Activated CD4-positive, alpha-beta memory T cell treated with anti-CD3 and anti-CD28 coated beads for 36 hours (primary cell): Measurements from ENCODE around the gene TAF3. TPM values are rescaled to one million over a fixed set of nuclear protein-coding genes. Genes with fewer than 3 reads are reported as not detected.
"Not testable (repeated sequence)": the region's sequence is repeated elsewhere in the genome, so short reads cannot be mapped to it uniquely, and the experiment has no call there.

Experiments used
- CTCF ChIA-PET: fragments of 350-600 bp; sonication (Branson Sonifier 250); formaldehyde crosslinking; loops from one replicate; lab custom pipeline; 2021; ENCODE audit warnings: antibody characterized with exemption, inconsistent platforms; lab: Charles Lee
- POLR2A ChIA-PET: fragments of 350-600 bp; sonication (Branson Sonifier 250); formaldehyde crosslinking; loops from one replicate; lab custom pipeline; 2021; ENCODE audit warnings: antibody characterized with exemption; lab: Charles Lee
- DNase-seq: peaks from one replicate; pipeline ENCODE4 v3.0.0-alpha.2; 2020
- H3K27ac Mint-ChIP-seq: one replicate; pipeline ENCODE4 v1.8.0; 2021; ENCODE audit warnings: mixed read lengths
- H3K27me3 Mint-ChIP-seq: one replicate; pipeline ENCODE4 v1.8.0; 2021; ENCODE audit warnings: mixed read lengths
- H3K36me3 Mint-ChIP-seq: one replicate; pipeline ENCODE4 v1.8.0; 2021; ENCODE audit warnings: mixed read lengths
- H3K4me1 Mint-ChIP-seq: one replicate; pipeline ENCODE4 v1.8.0; 2021; ENCODE audit warnings: low read depth, mixed read lengths
- H3K4me3 Mint-ChIP-seq: one replicate; pipeline ENCODE4 v1.8.0; 2021; ENCODE audit warnings: mild to moderate bottlenecking, mixed read lengths
- H3K9me3 Mint-ChIP-seq: one replicate; pipeline ENCODE4 v1.8.0; 2021; ENCODE audit warnings: mixed read lengths
- intact Hi-C: fragments of 100-400 bp; cut with micrococcal nuclease; formaldehyde crosslinking; loops from one replicate; pipeline ENCODE4 v1.15.1; 2023
- total RNA-seq, 2 experiments: library from RNA; stranded (reverse); gene quantifications; one replicate each; pipeline ENCODE4 v1.2.3, GENCODE V29; 2021

Gene TAF3
- total RNA-seq, 2 experiments from 2014 or later: 12.2 to 12.3 TPM

- peaks cover 38% of the 10 kb centered on the region for H3K27me3 Mint-ChIP-seq
- H3K27ac Mint-ChIP-seq, POLR2A ChIA-PET, DNase-seq, intact Hi-C loops, H3K4me3 Mint-ChIP-seq, H3K9me3 Mint-ChIP-seq, H3K36me3 Mint-ChIP-seq, CTCF ChIA-PET: not testable (repeated sequence)
- peaks cover 15% of the 10 kb centered on the region for H3K4me1 Mint-ChIP-seq
Measured at GRCh38 chr10:8031211-8031610, 212.9 kb downstream of the TAF3 start.

GRCh38 chr10:8032558-8032957 lies 214.3 kb downstream of the TAF3 start:
- H3K27me3 Mint-ChIP-seq: peaks cover 39% of the 10 kb centered on the region
- no peak for DNase-seq
- peaks cover 16% of the 10 kb centered on the region for H3K4me1 Mint-ChIP-seq
- ChIA-PET CTCF (no interaction called here), POLR2A (no interaction called here)
- no peaks in the 10 kb centered on the region for H3K9me3 Mint-ChIP-seq
- peaks cover 3% of the 10 kb centered on the region for H3K36me3 Mint-ChIP-seq
- H3K27ac Mint-ChIP-seq: no peak overlapping the region
- intact Hi-C loops: no loop called here
- no peak overlapping the region for H3K4me3 Mint-ChIP-seq

GRCh38 chr10:8033812-8034465 lies 215.6 kb downstream of the TAF3 start:
- H3K36me3 Mint-ChIP-seq: peaks cover 3% of the 10 kb centered on the region
- ChIA-PET CTCF (interaction anchor here (1.2 kb wide), 1 partner anchor 19 kb away, joined by 3 read pairs; no protein-coding TSS in a partner anchor), POLR2A (interaction anchor here (1.1 kb wide), 1 partner anchor 12 kb away, joined by 4 read pairs; no protein-coding TSS in a partner anchor)
- peaks cover 50% of the 10 kb centered on the region for H3K27me3 Mint-ChIP-seq
- intact Hi-C loops: no loop called here
- peak overlapping the region; percentile 52 for H3K4me3 Mint-ChIP-seq
- H3K4me1 Mint-ChIP-seq: peaks cover 24% of the 10 kb centered on the region
- peak; percentile 12 for DNase-seq
- no peak overlapping the region for H3K27ac Mint-ChIP-seq
- no peaks in the 10 kb centered on the region for H3K9me3 Mint-ChIP-seq

- intact Hi-C loops: no loop called here
- peak; percentile 31 for DNase-seq
- Mint-ChIP-seq H3K4me1 (peaks cover 27% of the 10 kb centered on the region), H3K27me3 (peaks cover 56% of the 10 kb centered on the region), H3K9me3 (no peaks in the 10 kb centered on the region), H3K4me3 (peak overlapping the region; percentile 56), H3K36me3 (peaks cover 3% of the 10 kb centered on the region), H3K27ac (no peak overlapping the region)
- ChIA-PET POLR2A (interaction anchor here (1.1 kb wide), 1 partner anchor 11 kb away, joined by 4 read pairs; no protein-coding TSS in a partner anchor), CTCF (interaction anchor here (1.2 kb wide), 1 partner anchor 18 kb away, joined by 3 read pairs; no protein-coding TSS in a partner anchor)
Measured at GRCh38 chr10:8034466-8035005, 216.2 kb downstream of the TAF3 start.

GRCh38 chr10:8035006-8035640 lies 216.8 kb downstream of the TAF3 start:
- H3K27me3 Mint-ChIP-seq: peaks cover 61% of the 10 kb centered on the region
- H3K9me3 Mint-ChIP-seq: no peaks in the 10 kb centered on the region
- DNase-seq: no peak
- H3K4me1 Mint-ChIP-seq: peaks cover 29% of the 10 kb centered on the region
- H3K27ac Mint-ChIP-seq: peak overlapping the region; percentile 44
- ChIA-PET CTCF (no interaction called here), POLR2A (no interaction called here)
- intact Hi-C loops: no loop called here
- H3K36me3 Mint-ChIP-seq: peaks cover 3% of the 10 kb centered on the region
- H3K4me3 Mint-ChIP-seq: peak overlapping the region; percentile 56

- POLR2A ChIA-PET: no interaction called here
- no peak for DNase-seq
- Mint-ChIP-seq H3K27me3 (peaks cover 67% of the 10 kb centered on the region), H3K9me3 (no peaks in the 10 kb centered on the region), H3K4me1 (peaks cover 29% of the 10 kb centered on the region), H3K4me3 (peak overlapping the region; percentile 56), H3K27ac (peak overlapping the region; percentile 44), H3K36me3 (peaks cover 3% of the 10 kb centered on the region)
- CTCF ChIA-PET: no interaction called here
- intact Hi-C loops: loop anchor here (2.0 kb wide), 1 partner anchor 15 kb away; no protein-coding TSS in a partner anchor
Measured at GRCh38 chr10:8035641-8036470, 217.6 kb downstream of the TAF3 start.

GRCh38 chr10:8036506-8037198 lies 218.3 kb downstream of the TAF3 start:
- H3K4me1 Mint-ChIP-seq: peaks cover 33% of the 10 kb centered on the region
- intact Hi-C loops: loop anchor here (2.0 kb wide), 1 partner anchor 14 kb away; no protein-coding TSS in a partner anchor
- POLR2A ChIA-PET: no interaction called here
- no peak overlapping the region for H3K27ac Mint-ChIP-seq
- CTCF ChIA-PET: no interaction called here
- no peak overlapping the region for H3K4me3 Mint-ChIP-seq
- peaks cover 3% of the 10 kb centered on the region for H3K36me3 Mint-ChIP-seq
- H3K27me3 Mint-ChIP-seq: peaks cover 71% of the 10 kb centered on the region
- DNase-seq: no peak
- H3K9me3 Mint-ChIP-seq: no peaks in the 10 kb centered on the region

- ChIA-PET POLR2A (no interaction called here), CTCF (no interaction called here)
- Mint-ChIP-seq H3K4me1 (peaks cover 40% of the 10 kb centered on the region), H3K9me3 (no peaks in the 10 kb centered on the region), H3K36me3 (peaks cover 3% of the 10 kb centered on the region), H3K27me3 (peaks cover 73% of the 10 kb centered on the region), H3K4me3 (no peak overlapping the region), H3K27ac (no peak overlapping the region)
- DNase-seq: peak; percentile 10
- intact Hi-C loops: loop anchor here (2.0 kb wide), 1 partner anchor 14 kb away; no protein-coding TSS in a partner anchor
Measured at GRCh38 chr10:8037199-8037801, 219.0 kb downstream of the TAF3 start.

- Mint-ChIP-seq H3K27me3 (peaks cover 75% of the 10 kb centered on the region), H3K36me3 (peaks cover 3% of the 10 kb centered on the region), H3K9me3 (no peaks in the 10 kb centered on the region), H3K4me3 (peak overlapping the region; percentile 18), H3K27ac (peak overlapping the region; percentile 9), H3K4me1 (peaks cover 49% of the 10 kb centered on the region)
- POLR2A ChIA-PET: no interaction called here
- peak; percentile 22 for DNase-seq
- CTCF ChIA-PET: interaction anchor here (0.6 kb wide), 1 partner anchor 113 kb away, joined by 3 read pairs; no protein-coding TSS in a partner anchor
- intact Hi-C loops: loop anchor here (2.0 kb wide), 1 partner anchor 13 kb away; no protein-coding TSS in a partner anchor
Measured at GRCh38 chr10:8037941-8038894, 219.9 kb downstream of the TAF3 start.

- Mint-ChIP-seq H3K4me1 (peaks cover 58% of the 10 kb centered on the region), H3K27ac (no peak overlapping the region), H3K9me3 (no peaks in the 10 kb centered on the region), H3K4me3 (no peak overlapping the region), H3K36me3 (peaks cover 3% of the 10 kb centered on the region), H3K27me3 (peaks cover 77% of the 10 kb centered on the region)
- intact Hi-C loops: no loop called here
- DNase-seq: peak; percentile 14
- ChIA-PET CTCF (interaction anchor here (0.5 kb wide), 1 partner anchor 468 kb away, joined by 3 read pairs; no protein-coding TSS in a partner anchor), POLR2A (no interaction called here)
Measured at GRCh38 chr10:8039321-8039881, 221.1 kb downstream of the TAF3 start.
